WTC11 (cell line): ENCODE measurements around the gene ERAS. TPM values are rescaled to one million over a fixed set of nuclear protein-coding genes. Genes with fewer than 3 reads are reported as not detected.

ENCODE experiments used
- ATAC-seq: fragments of 200-7000 bp; cut with Tn5 transposase; 2 replicates; pipeline ENCODE4 v1.10.0; 2021; ENCODE audit warnings: mild to moderate bottlenecking, moderate library complexity
- CTCF ChIA-PET: fragments of 300-600 bp; sonication (Branson Sonifier 250); formaldehyde crosslinking; loops from one replicate; lab custom pipeline; 2021; ENCODE audit warnings: antibody characterized with exemption; lab: Charles Lee
- POLR2A ChIA-PET: fragments of 350-600 bp; sonication (Branson Sonifier 250); formaldehyde crosslinking; loops from one replicate; lab custom pipeline; 2021; ENCODE audit warnings: antibody characterized with exemption; lab: Charles Lee
- DNase-seq: peaks from one replicate; pipeline ENCODE4 v3.0.0; 2021; ENCODE audit warnings: low spot score
- H3K27ac Mint-ChIP-seq: 2 replicates; pipeline ENCODE4 v1.8.0; 2021; ENCODE audit warnings: mixed read lengths
- H3K27me3 Mint-ChIP-seq: 2 replicates; pipeline ENCODE4 v1.8.0; 2021; ENCODE audit warnings: low read depth, mild to moderate bottlenecking, moderate library complexity, mixed read lengths
- H3K36me3 Mint-ChIP-seq: 2 replicates; pipeline ENCODE4 v1.8.0; 2021; ENCODE audit warnings: mixed read lengths
- H3K4me1 Mint-ChIP-seq: 2 replicates; pipeline ENCODE4 v1.8.0; 2022; ENCODE audit warnings: mixed read lengths
- H3K4me3 Mint-ChIP-seq: 2 replicates; pipeline ENCODE4 v1.8.0; 2021; ENCODE audit warnings: mild to moderate bottlenecking, moderate library complexity, mixed read lengths
- H3K9me3 Mint-ChIP-seq: 2 replicates; pipeline ENCODE4 v1.8.0; 2021; ENCODE audit warnings: mixed read lengths
- ARID4B ChIP-seq: sonication (generic); formaldehyde crosslinking; IDR thresholded peaks from 2 replicates; pipeline ENCODE4 v1.8.0; 2023; ENCODE audit warnings: missing genetic modification reagents, mild to moderate bottlenecking, borderline replicate concordance
- E2F5 ChIP-seq: sonication (generic); formaldehyde crosslinking; IDR thresholded peaks from 2 replicates; pipeline ENCODE4 v1.8.1; 2022; ENCODE audit warnings: mild to moderate bottlenecking, moderate library complexity, missing genetic modification reagents
- FOXP1 ChIP-seq: sonication (generic); formaldehyde crosslinking; IDR thresholded peaks from 2 replicates; pipeline ENCODE4 v1.8.0; 2022; ENCODE audit warnings: missing genetic modification reagents, mild to moderate bottlenecking, moderate library complexity, borderline replicate concordance
- FOXP4 ChIP-seq: sonication (generic); formaldehyde crosslinking; IDR thresholded peaks from 2 replicates; pipeline ENCODE4 v1.8.0; 2022; ENCODE audit warnings: mild to moderate bottlenecking, missing genetic modification reagents
- MAX ChIP-seq: sonication (generic); formaldehyde crosslinking; IDR thresholded peaks from 2 replicates; pipeline ENCODE4 v1.8.0; 2022; ENCODE audit warnings: mild to moderate bottlenecking, missing genetic modification reagents
- MYBL2 ChIP-seq: sonication (generic); formaldehyde crosslinking; IDR thresholded peaks from 2 replicates; pipeline ENCODE4 v1.8.1; 2023; ENCODE audit warnings: mild to moderate bottlenecking, moderate library complexity, missing genetic modification reagents
- NFYB ChIP-seq: sonication (generic); formaldehyde crosslinking; conservative IDR thresholded peaks from 2 replicates; pipeline ENCODE4 v1.8.0; 2022; ENCODE audit warnings: low read depth, missing genetic modification reagents
- NR3C1 ChIP-seq: sonication (generic); formaldehyde crosslinking; conservative IDR thresholded peaks from 2 replicates; pipeline ENCODE4 v1.8.1; 2023; ENCODE audit warnings: low read depth, mild to moderate bottlenecking, missing genetic modification reagents
- PRDM15 ChIP-seq: sonication (generic); formaldehyde crosslinking; IDR thresholded peaks from 2 replicates; pipeline ENCODE4 v1.8.0; 2022; ENCODE audit warnings: missing genetic modification reagents
- PREB ChIP-seq: sonication (generic); formaldehyde crosslinking; IDR thresholded peaks from 2 replicates; pipeline ENCODE4 v1.8.1; 2022; ENCODE audit warnings: mild to moderate bottlenecking, missing genetic modification reagents, moderate library complexity, borderline replicate concordance
- SP1 ChIP-seq: sonication (generic); formaldehyde crosslinking; conservative IDR thresholded peaks from 2 replicates; pipeline ENCODE4 v1.8.1; 2022; ENCODE audit warnings: missing genetic modification reagents
- TEAD1 ChIP-seq: sonication (generic); formaldehyde crosslinking; IDR thresholded peaks from 2 replicates; pipeline ENCODE4 v1.8.0; 2022; ENCODE audit warnings: mild to moderate bottlenecking, missing genetic modification reagents
- ZNF232 ChIP-seq: sonication (generic); formaldehyde crosslinking; IDR thresholded peaks from 2 replicates; pipeline ENCODE4 v1.8.0; 2022; ENCODE audit warnings: mild to moderate bottlenecking, missing genetic modification reagents
- total RNA-seq: library from RNA; stranded (reverse); gene quantifications from 3 replicates; pipeline ENCODE4 v1.2.3, GENCODE V29; 2021

The ERAS gene
- total RNA-seq, 1 experiment from 2014 or later, result not detected

GRCh38 chrX:48786825-48787504 lies 39.3 kb upstream of the ERAS start (continued):
- TF ChIP-seq PREB (CRISPR knock-in tag), result no peak
- TF ChIP-seq MYBL2 (CRISPR knock-in tag), result no peak
- TF ChIP-seq FOXP4 (CRISPR knock-in tag), result no peak
- TF ChIP-seq MAX (CRISPR knock-in tag), result no peak

- no peak for ATAC-seq
- TF ChIP-seq ARID4B (CRISPR knock-in tag) (no peak), ZNF232 (CRISPR knock-in tag) (no peak), TEAD1 (CRISPR knock-in tag) (no peak), FOXP1 (CRISPR knock-in tag) (no peak), NR3C1 (CRISPR knock-in tag) (no peak), PRDM15 (CRISPR knock-in tag) (no peak), NFYB (CRISPR knock-in tag) (no peak), SP1 (CRISPR knock-in tag) (no peak), E2F5 (CRISPR knock-in tag) (no peak)
- Mint-ChIP-seq H3K36me3 (no peaks in the 10 kb centered on the region), H3K9me3 (no peaks in the 10 kb centered on the region), H3K4me1 (no peaks in the 10 kb centered on the region), H3K27ac (no peak overlapping the region), H3K4me3 (no peak overlapping the region), H3K27me3 (peaks cover 15% of the 10 kb centered on the region)
- ChIA-PET POLR2A (no interaction called here), CTCF (no interaction called here)
- no peak for DNase-seq
Observed at GRCh38 chrX:48787505-48788443, 38.5 kb upstream of the ERAS start.
